Bronchial epithelial cell (primary cell): ENCODE data around the gene RGS16. TPM values are rescaled to one million over a fixed set of nuclear protein-coding genes. Genes with fewer than 3 reads are reported as not detected.

Experiments
- DNase-seq: peaks from one replicate; pipeline ENCODE4 v3.0.0-alpha.2; 2010; ENCODE audit warnings: low read depth
- FAIRE-seq: peaks from 2 replicates; lab custom pipeline; 2011; peaks lifted over from hg19 to GRCh38; lab: Jason Lieb, UNC
- H3K27me3 ChIP-seq: 2 replicates; pipeline ENCODE4 v1.5.1; 2011; ENCODE audit warnings: low read length; ENCODE audit not compliant: control insufficient read depth, insufficient read depth
- H3K36me3 ChIP-seq: 2 replicates; pipeline ENCODE4 v1.5.1; 2011; ENCODE audit warnings: low read length; ENCODE audit not compliant: control insufficient read depth, insufficient read depth
- H3K4me3 ChIP-seq: 2 replicates; pipeline ENCODE4 v1.5.1; 2011; ENCODE audit warnings: mild to moderate bottlenecking, low read depth, low read length, control low read depth
- CTCF ChIP-seq: IDR thresholded peaks from 2 replicates; pipeline ENCODE4 v1.5.1; 2011; ENCODE audit warnings: mild to moderate bottlenecking, moderate library complexity, low read length, control low read depth, inconsistent platforms; ENCODE audit not compliant: insufficient read depth, severe bottlenecking
- total RNA-seq: library from RNA; depleted of rRNA; stranded (reverse); fragments of >200 nt; gene quantifications from 2 replicates; pipeline ENCODE4 v1.2.1, GENCODE V29; 2014

The RGS16 gene
- total RNA-seq, 1 donor from 2014 or later, result 3.7 TPM

GRCh38 chr1:182649041-182649440 is 44.9 kb upstream of the RGS16 start:
- TF ChIP-seq CTCF, result no peak
- no peaks in the 10 kb centered on the region for H3K36me3 ChIP-seq
- FAIRE-seq (no peak), DNase-seq (no peak)
- peaks cover 2% of the 10 kb centered on the region for H3K27me3 ChIP-seq
- no peak overlapping the region for H3K4me3 ChIP-seq

- TF ChIP-seq CTCF, result no peak
- no peaks in the 10 kb centered on the region for H3K36me3 ChIP-seq
- no peak overlapping the region for H3K4me3 ChIP-seq
- H3K27me3 ChIP-seq, result peaks cover 2% of the 10 kb centered on the region
- no peak for DNase-seq
- FAIRE-seq, result no peak
Measured at GRCh38 chr1:182646739-182647138, 42.5 kb upstream of the RGS16 start.

- no peak for FAIRE-seq
Measured at GRCh38 chr1:182644886-182645285, 40.7 kb upstream of the RGS16 start.

GRCh38 chr1:182643699-182644098 is 39.5 kb upstream of the RGS16 start:
- FAIRE-seq (peak; percentile 64), DNase-seq (peak; percentile 95)
- Histone ChIP-seq H3K4me3 (no peak overlapping the region), H3K36me3 (no peaks in the 10 kb centered on the region), H3K27me3 (no peaks in the 10 kb centered on the region)
- no peak for TF ChIP-seq CTCF

More at GRCh38 chr1:182644886-182645285, 40.7 kb upstream of the RGS16 start:
- no peaks in the 10 kb centered on the region for H3K27me3 ChIP-seq
- H3K4me3 ChIP-seq, result no peak overlapping the region
- no peaks in the 10 kb centered on the region for H3K36me3 ChIP-seq
- no peak for TF ChIP-seq CTCF
- no peak for DNase-seq

GRCh38 chr1:182642461-182642860 is 38.3 kb upstream of the RGS16 start:
- no peak for DNase-seq
- no peak for TF ChIP-seq CTCF
- Histone ChIP-seq H3K36me3 (no peaks in the 10 kb centered on the region), H3K27me3 (no peaks in the 10 kb centered on the region), H3K4me3 (no peak overlapping the region)
- FAIRE-seq, result no peak

- no peak for TF ChIP-seq CTCF
- Histone ChIP-seq H3K36me3 (no peaks in the 10 kb centered on the region), H3K4me3 (no peak overlapping the region), H3K27me3 (no peaks in the 10 kb centered on the region)
- DNase-seq, result no peak
- no peak for FAIRE-seq
Measured at GRCh38 chr1:182641561-182641960, 37.4 kb upstream of the RGS16 start.
